HCT116 (cell line): Measurements from ENCODE around the gene LSM4. TPM values are rescaled to one million over a fixed set of nuclear protein-coding genes. Genes with fewer than 3 reads are reported as not detected.

Source experiments
- ATAC-seq: fragments of 200-7000 bp; cut with Tn5 transposase; 2 replicates; pipeline ENCODE4 v1.9.1; 2020; ENCODE audit warnings: mild to moderate bottlenecking, moderate library complexity
- BruUV-seq: library from RNA; stranded (reverse); fragments of 400-500 nt; replicated peaks from 2 replicates; lab custom pipeline; 2021; lab: Mats Ljungman, UMichigan
- CTCF ChIA-PET: fragments of 300-600 bp; sonication (Branson Sonifier 250); formaldehyde crosslinking; loops from one replicate; lab custom pipeline; 2021; ENCODE audit warnings: antibody characterized with exemption; lab: Charles Lee
- POLR2A ChIA-PET: fragments of 300-600, 350-600 bp; sonication (Branson Sonifier 250); formaldehyde crosslinking; loops from one replicate; lab custom pipeline; 2021; ENCODE audit warnings: antibody characterized with exemption; lab: Charles Lee
- RAD21 ChIA-PET, 2 experiments: fragments of 300-600 bp; sonication (Branson Sonifier 250); formaldehyde crosslinking; loops; one replicate each; lab custom pipeline; 2023; ENCODE audit warnings: low total read pairs in 2 of 2; ENCODE audit not compliant: uncharacterized antibody in 2 of 2, unreplicated experiment in 2 of 2, low non-redundant PET in 1 of 2; lab: Charles Lee
- DNase-seq: peaks from one replicate; pipeline ENCODE4 v3.0.0-alpha.2; 2010; ENCODE audit warnings: low read depth, low spot score
- H2AFZ ChIP-seq: fragments of 200-600 bp; shearing (Covaris generic), sonication (generic); 2 replicates; pipeline ENCODE4 v1.6.1; 2017; ENCODE audit warnings: low read depth, mixed run types, mixed read lengths, antibody characterized with exemption, low read length; ENCODE audit not compliant: poor library complexity, severe bottlenecking
- H3K27ac ChIP-seq: 2 replicates; pipeline ENCODE4 v1.5.1; 2012; ENCODE audit warnings: low read depth, low read length
- H3K27me3 ChIP-seq: fragments of 200-600 bp; sonication (generic); 2 replicates; pipeline ENCODE4 v1.6.1; 2016; ENCODE audit warnings: mixed run types, low read length, mixed read lengths; ENCODE audit not compliant: insufficient read depth
- H3K36me3 ChIP-seq, 2 experiments: fragments of 200-500 bp in 1 of 2; fragments of 200-600 bp in 1 of 2; sonication (Bioruptor generic) in 1 of 2; sonication (generic) in 1 of 2; 2 replicates each; pipeline versions ENCODE4 v1.5.1 to v1.6.1; 2014 to 2016; ENCODE audit warnings: low read length in 2 of 2, inconsistent platforms in 1 of 2, mixed read lengths in 1 of 2, mixed run types in 1 of 2; ENCODE audit not compliant: insufficient read depth in 2 of 2, control insufficient read depth in 1 of 2
- H3K4me1 ChIP-seq, 2 experiments: fragments of 200-600 bp in 1 of 2; sonication (generic) in 1 of 2; 2 replicates each; pipeline versions ENCODE4 v1.5.1 to v1.6.1; 2012 to 2017; ENCODE audit warnings: low read length in 2 of 2, inconsistent platforms in 1 of 2, mild to moderate bottlenecking in 1 of 2, mixed read lengths in 1 of 2, mixed run types in 1 of 2, moderate library complexity in 1 of 2; ENCODE audit not compliant: insufficient read depth in 2 of 2, control insufficient read depth in 1 of 2
- H3K4me2 ChIP-seq: fragments of 200-600 bp; sonication (generic); 2 replicates; pipeline ENCODE4 v1.6.1; 2017; ENCODE audit warnings: mixed run types, low read length, mixed read lengths
- H3K4me3 ChIP-seq, 2 experiments: fragments of 200-600 bp in 1 of 2; sonication (generic) in 1 of 2; replicated peaks in 1 of 2; 2 replicates each; pipeline ENCODE4 v1.5.1; 2011 to 2016; ENCODE audit warnings: low read length in 2 of 2, control low read depth in 1 of 2, low read depth in 1 of 2, mild to moderate bottlenecking in 1 of 2, mixed read lengths in 1 of 2, mixed run types in 1 of 2
- H3K79me2 ChIP-seq: fragments of 200-600 bp; sonication (generic); 2 replicates; pipeline ENCODE4 v1.6.1; 2017; ENCODE audit warnings: mild to moderate bottlenecking, mixed run types, low read length, moderate library complexity, mixed read lengths; ENCODE audit not compliant: insufficient read depth
- H3K9ac ChIP-seq: fragments of 200-600 bp; sonication (generic); 2 replicates; pipeline ENCODE4 v1.6.1; 2016; ENCODE audit warnings: low read length, mixed read lengths
- H3K9me2 ChIP-seq: fragments of 200-600 bp; sonication (generic), shearing (Covaris generic); 2 replicates; pipeline ENCODE4 v1.6.1; 2017; ENCODE audit warnings: mixed run types, mild to moderate bottlenecking, moderate library complexity; ENCODE audit not compliant: insufficient read depth
- H3K9me3 ChIP-seq, 2 experiments: fragments of 200-500 bp in 1 of 2; fragments of 200-600 bp in 1 of 2; sonication (Bioruptor generic) in 1 of 2; sonication (generic) in 1 of 2; 2 replicates each; pipeline ENCODE4 v1.6.1; 2014 to 2017; ENCODE audit warnings: low read length in 2 of 2, mixed read lengths in 2 of 2, inconsistent platforms in 1 of 2, low read depth in 1 of 2, mild to moderate bottlenecking in 1 of 2, mixed run types in 1 of 2, moderate library complexity in 1 of 2; ENCODE audit not compliant: control insufficient read depth in 1 of 2, insufficient read depth in 1 of 2
- H4K20me1 ChIP-seq: fragments of 200-600 bp; sonication (generic), shearing (Covaris generic); 2 replicates; pipeline ENCODE4 v1.6.1; 2017; ENCODE audit warnings: mixed run types, mild to moderate bottlenecking, moderate library complexity; ENCODE audit not compliant: insufficient read depth
- FOSL1 ChIP-seq: IDR thresholded peaks from 2 replicates; pipeline ENCODE4 v1.6.1; 2012; ENCODE audit warnings: low read depth
- MAX ChIP-seq: IDR thresholded peaks from 2 replicates; pipeline ENCODE4 v1.6.1; 2012
- SP1 ChIP-seq: IDR thresholded peaks from 2 replicates; pipeline ENCODE4 v1.6.1; 2012; ENCODE audit warnings: low read depth
- SRF ChIP-seq: IDR thresholded peaks from 2 replicates; pipeline ENCODE4 v1.6.1; 2012; ENCODE audit warnings: low read depth
- intact Hi-C: fragments of 100-400 bp; cut with micrococcal nuclease; formaldehyde crosslinking; loops from 2 replicates; pipeline ENCODE4 v1.10.0; 2022
- total RNA-seq: library from RNA; stranded (reverse); gene quantifications from one replicate; pipeline ENCODE4 v1.2.1, GENCODE V29; 2021; ENCODE audit not compliant: unreplicated experiment

The LSM4 gene
- total RNA-seq, 1 experiment from 2014 or later: 400 TPM

- peaks cover 35 to 42% of the 10 kb centered on the region in 2 experiments for H3K4me1 ChIP-seq
- H3K9me2 ChIP-seq: no peaks in the 10 kb centered on the region
- peak overlapping the region; percentile 91; the same call in 1 of the 2 replicates for H3K4me2 ChIP-seq
- peak overlapping the region; percentile 100 for H3K27ac ChIP-seq
- intact Hi-C loops: no loop called here
- no peaks in the 10 kb centered on the region for H3K36me3 ChIP-seq
- ATAC-seq: no peak
- H3K9me3 ChIP-seq: no peaks in the 10 kb centered on the region
- no peaks in the 10 kb centered on the region for H3K27me3 ChIP-seq
- no peak overlapping the region for H2AFZ ChIP-seq
- no peak overlapping the region for H3K9ac ChIP-seq
- no peak for TF ChIP-seq MAX
- TF ChIP-seq, all 23 proteins: peak for 0
- ChIA-PET RAD21 (no interaction called here), CTCF (no interaction called here), POLR2A (interaction anchor here (2.9 to 5.3 kb wide), 2 partner anchors 9 to 18 kb away, joined by 26 to 138 read pairs; no protein-coding TSS in a partner anchor)
- no peak for DNase-seq
- BruUV-seq: no TSS peak
- Histone ChIP-seq H3K79me2 (peaks cover 22% of the 10 kb centered on the region), H3K4me3 (no peak overlapping the region), H4K20me1 (no peaks in the 10 kb centered on the region)
Measured at GRCh38 chr19:18283338-18283737, 39.5 kb downstream of the LSM4 start.

- Histone ChIP-seq H3K9me2 (no peaks in the 10 kb centered on the region), H4K20me1 (no peaks in the 10 kb centered on the region), H3K27me3 (no peaks in the 10 kb centered on the region), H3K79me2 (peaks cover 28% of the 10 kb centered on the region), H3K27ac (peak overlapping the region; percentile 100), H2AFZ (no peak overlapping the region), H3K9me3 (no peaks in the 10 kb centered on the region), H3K9ac (peak overlapping the region; percentile 99), H3K36me3 (0 out of 4 replicates have a peak, but pooled peaks cover 0 to 4% of the 10 kb centered on the region in 2 experiments), H3K4me2 (peak overlapping the region; percentile 91), H3K4me3 (peak overlapping the region; percentile 70 to 78), H3K4me1 (peaks cover 39 to 48% of the 10 kb centered on the region in 2 experiments)
- no TSS peak for BruUV-seq
- CTCF ChIA-PET: interaction anchor here (5.7 kb wide), 1 partner anchor 46 kb away, joined by 76 read pairs; no protein-coding TSS in a partner anchor
- no peak for DNase-seq
- POLR2A ChIA-PET: interaction anchor here (2.9 to 5.3 kb wide), 6 partner anchors 9 to 91 kb away, joined by 23 to 138 read pairs (median 32); partner anchors contain the start of genes MPV17L2 and RAB3A
- TF ChIP-seq SP1 (no peak; the same call in 1 of the 2 replicates), SRF (no peak), FOSL1 (no peak), MAX (peak; percentile 71)
- ATAC-seq: no peak
- RAD21 ChIA-PET: interaction anchor here in 1 of 2 experiments (1.6 kb wide), 1 partner anchor 22 kb away, joined by 4 read pairs; no protein-coding TSS in a partner anchor
- intact Hi-C loops: no loop called here
Measured at GRCh38 chr19:18282788-18283141, 40.1 kb downstream of the LSM4 start.
